K562 (cell line): ENCODE results near the gene OR2T11. TPM values are rescaled to one million over a fixed set of nuclear protein-coding genes. Genes with fewer than 3 reads are reported as not detected.

Source experiments
- ATAC-seq: fragments of 200-7000 bp; cut with Tn5 transposase; 3 replicates; pipeline ENCODE4 v1.9.1; 2020; ENCODE audit warnings: moderate library complexity
- BruUV-seq: library from RNA; stranded (reverse); fragments of 400-500 nt; replicated peaks from 2 replicates; lab custom pipeline; 2021; lab: Mats Ljungman, UMichigan
- CTCF ChIA-PET: fragments of 300-600 bp; formaldehyde crosslinking; extraction: SDS; loops from one replicate; lab custom pipeline; 2021; ENCODE audit warnings: low intra/inter-chr PET ratio; lab: Yijun Ruan, JAX
- POLR2A ChIA-PET: fragments of 300-600, 350-650 bp; sonication (Branson Sonifier 250); formaldehyde crosslinking; extraction: SDS; loops from one replicate; lab custom pipeline; 2021; ENCODE audit warnings: antibody characterized with exemption, inconsistent platforms; lab: Yijun Ruan, JAX
- DNase-seq, 4 experiments: peaks; one replicate each; pipeline versions ENCODE4 v3.0.0 to v3.0.0-alpha.2; 2011 to 2018; ENCODE audit warnings: low spot score in 3 of 4, mixed read lengths in 3 of 4; ENCODE audit errors: extremely low read depth in 1 of 4
- FAIRE-seq: peaks from 2 replicates; lab custom pipeline; 2011; peaks lifted over from hg19 to GRCh38; lab: Jason Lieb, UNC
- H2AFZ ChIP-seq: 2 replicates; pipeline ENCODE4 v1.6.0; 2011; ENCODE audit warnings: low read depth, low read length, control low read depth, inconsistent platforms
- H3K27ac ChIP-seq: fragments of 200-600 bp; 3 replicates; pipeline ENCODE4 v1.8.0; 2011; ENCODE audit warnings: low read depth, mild to moderate bottlenecking, control low read depth, inconsistent platforms, low read length, moderate library complexity, mixed read lengths; ENCODE audit errors: extremely low read depth
- H3K27me3 ChIP-seq, 2 experiments: fragments of 300-600 bp in 1 of 2; 2 replicates in 1 of 2; 3 replicates in 1 of 2; pipeline versions ENCODE4 v1.6.0 to v1.8.0; 2011; ENCODE audit warnings: inconsistent platforms in 2 of 2, low read length in 2 of 2, mild to moderate bottlenecking in 1 of 2, mixed read lengths in 1 of 2, moderate library complexity in 1 of 2; ENCODE audit not compliant: control insufficient read depth in 2 of 2, insufficient read depth in 2 of 2
- H3K36me3 ChIP-seq: fragments of 300-600 bp; 3 replicates; pipeline ENCODE4 v1.8.0; 2011; ENCODE audit warnings: mild to moderate bottlenecking, low read length, inconsistent platforms; ENCODE audit not compliant: control insufficient read depth, insufficient read depth
- H3K4me1 ChIP-seq, 2 experiments: fragments of 200-600 bp in 1 of 2; replicated peaks in 1 of 2; 2 replicates in 1 of 2; 3 replicates in 1 of 2; pipeline versions ENCODE4 v1.5.1 to v1.8.0; 2011; ENCODE audit warnings: inconsistent platforms in 2 of 2, low read length in 2 of 2, mild to moderate bottlenecking in 1 of 2, mixed read lengths in 1 of 2, moderate library complexity in 1 of 2; ENCODE audit not compliant: control insufficient read depth in 2 of 2, insufficient read depth in 2 of 2
- H3K4me2 ChIP-seq: 2 replicates; pipeline ENCODE4 v1.6.1; 2011; ENCODE audit warnings: low read length, control low read depth, inconsistent platforms, mixed read lengths; ENCODE audit not compliant: insufficient read depth
- H3K4me3 ChIP-seq: fragments of 200-600 bp; sonication (generic), shearing (Covaris generic); 2 replicates; pipeline ENCODE4 v1.5.1; 2016; ENCODE audit warnings: control low read depth, inconsistent platforms
- H3K79me2 ChIP-seq: fragments of 200-600 bp; 3 replicates; pipeline ENCODE4 v1.8.0; 2011; ENCODE audit warnings: low read length, inconsistent platforms; ENCODE audit not compliant: control insufficient read depth, insufficient read depth
- H3K9ac ChIP-seq, 2 experiments: 2 replicates each; pipeline versions ENCODE4 v1.6.0 to v1.6.1; 2011; ENCODE audit warnings: low read depth in 2 of 2, low read length in 2 of 2, control low read depth in 1 of 2, inconsistent platforms in 1 of 2, mild to moderate bottlenecking in 1 of 2, mixed read lengths in 1 of 2; ENCODE audit not compliant: insufficient read depth in 1 of 2
- H3K9me1 ChIP-seq: one replicate; pipeline ENCODE4 v1.6.0; 2011; ENCODE audit warnings: inconsistent platforms, mild to moderate bottlenecking, low read length, moderate library complexity; ENCODE audit not compliant: control insufficient read depth, insufficient read depth
- H3K9me3 ChIP-seq: replicated peaks from 2 replicates; pipeline ENCODE4 v1.5.1; 2011; ENCODE audit warnings: low read depth, low read length, inconsistent platforms; ENCODE audit not compliant: control insufficient read depth, insufficient read depth
- H4K20me1 ChIP-seq: replicated peaks from 2 replicates; pipeline ENCODE4 v1.6.1; 2011; ENCODE audit warnings: low read length, inconsistent platforms, mixed read lengths; ENCODE audit not compliant: control insufficient read depth, insufficient read depth
- ATF3 ChIP-seq, 2 experiments: fragments of 450-650 bp in 1 of 2; sonication (generic) in 1 of 2; formaldehyde crosslinking in 1 of 2; IDR thresholded peaks in 1 of 2; conservative IDR thresholded peaks in 1 of 2; 2 replicates each; pipeline versions ENCODE4 v1.6.1 to v1.8.1; 2016 to 2023; ENCODE audit warnings: mild to moderate bottlenecking in 2 of 2, moderate library complexity in 2 of 2, inconsistent platforms in 1 of 2, missing genetic modification reagents in 1 of 2
- CEBPG ChIP-seq, 3 experiments: fragments of 200-800 bp in 1 of 3; sonication (Bioruptor generic) in 1 of 3; sonication (generic) in 1 of 3; formaldehyde crosslinking in 1 of 3; IDR thresholded peaks in 2 of 3; conservative IDR thresholded peaks in 1 of 3; 2 replicates each; pipeline versions ENCODE4 v1.6.1 to v1.8.0; 2016 to 2022; ENCODE audit warnings: missing compliant biosample characterization in 2 of 3, missing genetic modification characterization in 2 of 3, mild to moderate bottlenecking in 1 of 3, missing genetic modification reagents in 1 of 3
- IRF9 ChIP-seq: fragments of 450-650 bp; IDR thresholded peaks from 2 replicates; pipeline ENCODE4 v1.6.1; 2016; ENCODE audit warnings: missing biosample characterization, missing genetic modification characterization
- NELFE ChIP-seq: IDR thresholded peaks from 2 replicates; pipeline ENCODE4 v1.6.1; 2011; ENCODE audit warnings: mild to moderate bottlenecking; ENCODE audit not compliant: insufficient read depth, insufficient read length
- RAD21 ChIP-seq, 2 experiments: fragments of 250-450 bp in 1 of 2; fragments of 450-650 bp in 1 of 2; sonication (Bioruptor Pico) in 1 of 2; formaldehyde crosslinking in 1 of 2; IDR thresholded peaks in 1 of 2; conservative IDR thresholded peaks in 1 of 2; 2 replicates each; pipeline versions ENCODE4 v1.4.0 to v1.8.0; 2020 to 2022; ENCODE audit warnings: mild to moderate bottlenecking in 2 of 2, moderate library complexity in 1 of 2
- RBM17 ChIP-seq: fragments of 200-400 bp; formaldehyde crosslinking; IDR thresholded peaks from 2 replicates; pipeline ENCODE4 v1.6.1; 2017; ENCODE audit warnings: low read depth, mild to moderate bottlenecking, low read length, borderline replicate concordance
- SRSF3 ChIP-seq: fragments of 200-400 bp; formaldehyde crosslinking; IDR thresholded peaks from 2 replicates; pipeline ENCODE4 v1.6.1; 2016; ENCODE audit warnings: mild to moderate bottlenecking, low read length, moderate library complexity; ENCODE audit not compliant: insufficient read depth
- ZFP91 ChIP-seq: sonication (generic); formaldehyde crosslinking; IDR thresholded peaks from 2 replicates; pipeline ENCODE4 v1.8.0; 2022; ENCODE audit warnings: mild to moderate bottlenecking, missing genetic modification reagents
- WGBS: fragments of 100-300 bp; shearing (Covaris generic); methylation state at CpG from one replicate; pipeline ENCODE4 v1.1.6; 2016; ENCODE audit warnings: low coverage, mixed read lengths; ENCODE audit not compliant: insufficient coverage; ENCODE audit errors: missing lambda C conversion rate; 5-methylcytosine and 5-hydroxymethylcytosine counted together
- in situ Hi-C: fragments of 300-500 bp; cut with MboI; formaldehyde crosslinking; loops from 4 replicates; pipeline ENCODE4 v1.15.0; 2018; ENCODE audit warnings: inconsistent platforms, mixed read lengths
- intact Hi-C: fragments of 100-400 bp; cut with micrococcal nuclease; formaldehyde crosslinking; loops from 2 replicates; pipeline ENCODE4 v1.14.2; 2022
- polyA plus RNA-seq, 8 experiments: library from polyadenylated mRNA; depleted of rRNA in 4 of 8; stranded (reverse) in 5 of 8; unstranded in 3 of 8; fragments of >200 nt; fragmentation: Nextera tagmentation in 2 of 8; fragmentation: Illumina TruSeq in 1 of 8; extraction: Ambion mirVana in 2 of 8; extraction: Trizol in 1 of 8; gene quantifications; 2 replicates each; pipeline versions ENCODE4 v1.2.1 to v1.2.3, GENCODE V29; 2011 to 2014; ENCODE audit warnings: inconsistent platforms in 1 of 8, missing spikeins in 1 of 8
- total RNA-seq, 7 experiments: library from RNA; depleted of rRNA in 6 of 7; stranded (reverse); fragments of >200 nt in 6 of 7; fragmentation: Illumina TruSeq in 2 of 7; extraction: Trizol in 2 of 7; gene quantifications; 2 replicates each; pipeline versions ENCODE4 v1.2.1 to v1.2.3, GENCODE V29; 2011 to 2021; ENCODE audit warnings: low replicate concordance in 1 of 7

OR2T11 gene
- total and polyA plus RNA-seq, 9 of the 15 experiments (the other 6 are each of a cell fraction or from before 2014, with no cell fraction given), result not detected

GRCh38 chr1:248611883-248612414 is 22.9 kb downstream of the OR2T11 start:
- no CpG with 5 or more reads among the region's 4 CpGs for WGBS
- H3K9me1 ChIP-seq, result no peaks in the 10 kb centered on the region
- no peaks in the 10 kb centered on the region for H4K20me1 ChIP-seq
- no peaks in the 10 kb centered on the region for H3K9me3 ChIP-seq
- POLR2A ChIA-PET, result interaction anchor here (0.7 kb wide), 1 partner anchor 224 kb away, joined by 3 read pairs; no protein-coding TSS in a partner anchor
- CTCF ChIA-PET, result no interaction called here
- H3K79me2 ChIP-seq, result no peaks in the 10 kb centered on the region
- no peak overlapping the region for H3K4me2 ChIP-seq
- intact Hi-C loops, result no loop called here
- no peak for ATAC-seq
- no peak for DNase-seq
- BruUV-seq, result no TSS peak
- no peak overlapping the region for H3K27ac ChIP-seq
- H3K4me3 ChIP-seq, result no peak overlapping the region
- no peaks in the 10 kb centered on the region for H3K36me3 ChIP-seq
- H3K4me1 ChIP-seq, result no peaks in the 10 kb centered on the region
- no peak for FAIRE-seq
- in situ Hi-C loops, result no loop called here
- no peak for TF ChIP-seq IRF9 (tag)
- TF ChIP-seq RAD21 (CRISPR knock-in tag; conservative IDR thresholded peaks at IDR 0.05 in 1 of 2, IDR thresholded peaks at IDR 0.05 in 1 of 2), result 0 out of 4 replicates have a peak, but pooled peaks of 1 of the 2 experiments have one; percentile 7
- no peak overlapping the region for H3K9ac ChIP-seq
- H3K27me3 ChIP-seq, result no peaks in the 10 kb centered on the region
- no peak overlapping the region for H2AFZ ChIP-seq

- no TSS peak for BruUV-seq
- H3K4me3 ChIP-seq, result no peak overlapping the region
- intact Hi-C loops, result no loop called here
Measured at GRCh38 chr1:248610301-248610700, 24.6 kb downstream of the OR2T11 start.

More at GRCh38 chr1:248610301-248610700, 24.6 kb downstream of the OR2T11 start:
- H3K4me2 ChIP-seq, result no peak overlapping the region
- H3K9ac ChIP-seq, result no peak overlapping the region
- WGBS, result 0% methylated on average over 1 of the region's 3 CpGs
- POLR2A ChIA-PET, result no interaction called here
- no peaks in the 10 kb centered on the region for H4K20me1 ChIP-seq
- H3K79me2 ChIP-seq, result no peaks in the 10 kb centered on the region
- ATAC-seq (no peak), DNase-seq (no peak), FAIRE-seq (no peak)
- H3K36me3 ChIP-seq, result no peaks in the 10 kb centered on the region
- H3K9me1 ChIP-seq, result no peaks in the 10 kb centered on the region
- no peak overlapping the region for H3K27ac ChIP-seq
- CTCF ChIA-PET, result no interaction called here
- H2AFZ ChIP-seq, result no peak overlapping the region
- no peaks in the 10 kb centered on the region for H3K27me3 ChIP-seq
- TF ChIP-seq ATF3 (IDR thresholded peaks at IDR 0.05) (no peak), ATF3 (CRISPR knock-in tag; conservative IDR thresholded peaks at IDR 0.05) (no peak), NELFE (no peak), ZFP91 (CRISPR knock-in tag) (no peak), SRSF3 (no peak), CEBPG (CRISPR knock-in tag; IDR thresholded peaks at IDR 0.05) (no peak), CEBPG (tag; conservative IDR thresholded peaks at IDR 0.05 in 1 of 2, IDR thresholded peaks at IDR 0.05 in 1 of 2) (no peak), RBM17 (no peak)
- TF ChIP-seq, all 486 proteins: peak for 0
- Histone ChIP-seq H3K4me1 (no peaks in the 10 kb centered on the region), H3K9me3 (no peaks in the 10 kb centered on the region)
- in situ Hi-C loops, result no loop called here
